Stimulated activated naive B cell treated with anti-CD40 and anti-IgM and Interleukin-4, amounts not matched to agents 10 μg/mL and 1 μg/mL and 100 μg/mL, for 72 hours (primary cell): ENCODE measurements around the gene WNT9A.

ENCODE experiments used
- ATAC-seq, 2 donors: fragments of 150-1000 bp; cut with Tn5 transposase; replicated peaks; 2 replicates each; pipeline ENCODE4 v1.10.0; 2021; ENCODE audit warnings: moderate library complexity in 1 of 2
- DNase-seq: peaks from one replicate; pipeline ENCODE4 v3.0.0; 2021
- H3K27ac Mint-ChIP-seq: one replicate; pipeline ENCODE4 v1.8.0; 2022; ENCODE audit warnings: mild to moderate bottlenecking, mixed read lengths
- H3K27me3 Mint-ChIP-seq, 2 donors: one replicate each; pipeline ENCODE4 v1.8.0; 2022; ENCODE audit warnings: mixed read lengths in 2 of 2
- H3K36me3 Mint-ChIP-seq, 2 donors: one replicate each; pipeline ENCODE4 v1.8.0; 2022; ENCODE audit warnings: mixed read lengths in 2 of 2, mild to moderate bottlenecking in 1 of 2
- H3K4me1 Mint-ChIP-seq, 2 donors: one replicate each; pipeline ENCODE4 v1.8.0; 2022; ENCODE audit warnings: mixed read lengths in 2 of 2, mild to moderate bottlenecking in 1 of 2
- H3K4me3 Mint-ChIP-seq, 2 donors: one replicate each; pipeline ENCODE4 v1.8.0; 2022; ENCODE audit warnings: mild to moderate bottlenecking in 2 of 2, mixed read lengths in 2 of 2, moderate library complexity in 1 of 2
- H3K9me3 Mint-ChIP-seq, 2 donors: one replicate each; pipeline ENCODE4 v1.8.0; 2022; ENCODE audit warnings: mixed read lengths in 2 of 2, mild to moderate bottlenecking in 1 of 2

The WNT9A gene

GRCh38 chr1:227926216-227926791, 21.4 kb downstream of the WNT9A start:
- no peaks in the 10 kb centered on the region for H3K9me3 Mint-ChIP-seq
- no peak overlapping the region for H3K4me3 Mint-ChIP-seq
- no peak overlapping the region for H3K27ac Mint-ChIP-seq
- ATAC-seq = no peak
- no peaks in the 10 kb centered on the region for H3K4me1 Mint-ChIP-seq
- DNase-seq = no peak
- no peaks in the 10 kb centered on the region for H3K36me3 Mint-ChIP-seq
- H3K27me3 Mint-ChIP-seq = peaks cover 0 to 3% of the 10 kb centered on the region in 2 donors

- DNase-seq (no peak), ATAC-seq (no peak)
- peaks cover 0 to 3% of the 10 kb centered on the region in 2 donors for H3K27me3 Mint-ChIP-seq
- H3K36me3 Mint-ChIP-seq = no peaks in the 10 kb centered on the region
- no peaks in the 10 kb centered on the region for H3K4me1 Mint-ChIP-seq
- H3K27ac Mint-ChIP-seq = no peak overlapping the region
- no peak overlapping the region for H3K4me3 Mint-ChIP-seq
- H3K9me3 Mint-ChIP-seq = no peaks in the 10 kb centered on the region
Observed at GRCh38 chr1:227925582-227926198, 22.0 kb downstream of the WNT9A start.

- peaks cover 0 to 3% of the 10 kb centered on the region in 2 donors for H3K27me3 Mint-ChIP-seq
- no peak for DNase-seq
- no peaks in the 10 kb centered on the region for H3K9me3 Mint-ChIP-seq
- H3K36me3 Mint-ChIP-seq = no peaks in the 10 kb centered on the region
- no peaks in the 10 kb centered on the region for H3K4me1 Mint-ChIP-seq
- no peak overlapping the region for H3K4me3 Mint-ChIP-seq
- ATAC-seq = no peak
- H3K27ac Mint-ChIP-seq = no peak overlapping the region
Observed at GRCh38 chr1:227924833-227925574, 22.7 kb downstream of the WNT9A start.

GRCh38 chr1:227924168-227924832, 23.4 kb downstream of the WNT9A start:
- no peaks in the 10 kb centered on the region for H3K4me1 Mint-ChIP-seq
- H3K4me3 Mint-ChIP-seq = no peak overlapping the region
- H3K9me3 Mint-ChIP-seq = no peaks in the 10 kb centered on the region
- DNase-seq (no peak), ATAC-seq (no peak)
- H3K27ac Mint-ChIP-seq = no peak overlapping the region
- peaks cover 0 to 3% of the 10 kb centered on the region in 2 donors for H3K27me3 Mint-ChIP-seq
- H3K36me3 Mint-ChIP-seq = no peaks in the 10 kb centered on the region

- Mint-ChIP-seq H3K27me3 (peaks cover 0 to 3% of the 10 kb centered on the region in 2 donors), H3K4me1 (no peaks in the 10 kb centered on the region), H3K27ac (no peak overlapping the region), H3K9me3 (no peaks in the 10 kb centered on the region), H3K4me3 (no peak overlapping the region), H3K36me3 (no peaks in the 10 kb centered on the region)
- DNase-seq (no peak), ATAC-seq (no peak)
Observed at GRCh38 chr1:227923353-227924167, 24.2 kb downstream of the WNT9A start.

GRCh38 chr1:227922501-227923352, 25.0 kb downstream of the WNT9A start:
- Mint-ChIP-seq H3K27ac (no peak overlapping the region), H3K36me3 (no peaks in the 10 kb centered on the region)

GRCh38 chr1:227921461-227922185, 26.1 kb downstream of the WNT9A start:
- H3K27ac Mint-ChIP-seq = no peak overlapping the region
- ATAC-seq = no peak
- no peak for DNase-seq
- no peaks in the 10 kb centered on the region for H3K9me3 Mint-ChIP-seq
- no peak overlapping the region for H3K4me3 Mint-ChIP-seq
- no peaks in the 10 kb centered on the region for H3K36me3 Mint-ChIP-seq
- no peaks in the 10 kb centered on the region for H3K27me3 Mint-ChIP-seq
- H3K4me1 Mint-ChIP-seq = no peaks in the 10 kb centered on the region

More at GRCh38 chr1:227922501-227923352, 25.0 kb downstream of the WNT9A start:
- no peak overlapping the region for H3K4me3 Mint-ChIP-seq
- H3K9me3 Mint-ChIP-seq = no peaks in the 10 kb centered on the region
- H3K4me1 Mint-ChIP-seq = no peaks in the 10 kb centered on the region
- ATAC-seq = no peak
- peaks cover 0 to 3% of the 10 kb centered on the region in 2 donors for H3K27me3 Mint-ChIP-seq
- no peak for DNase-seq

- ATAC-seq (no peak), DNase-seq (no peak)
- Mint-ChIP-seq H3K4me1 (no peaks in the 10 kb centered on the region), H3K36me3 (no peaks in the 10 kb centered on the region), H3K9me3 (no peaks in the 10 kb centered on the region), H3K4me3 (no peak overlapping the region), H3K27me3 (no peaks in the 10 kb centered on the region), H3K27ac (no peak overlapping the region)
Observed at GRCh38 chr1:227920896-227921295, 26.8 kb downstream of the WNT9A start.

GRCh38 chr1:227920426-227920825, 27.3 kb downstream of the WNT9A start:
- H3K9me3 Mint-ChIP-seq = no peaks in the 10 kb centered on the region
- H3K4me3 Mint-ChIP-seq = no peak overlapping the region
- no peak overlapping the region for H3K27ac Mint-ChIP-seq
- no peaks in the 10 kb centered on the region for H3K36me3 Mint-ChIP-seq
- no peaks in the 10 kb centered on the region for H3K4me1 Mint-ChIP-seq
- H3K27me3 Mint-ChIP-seq = no peaks in the 10 kb centered on the region
- ATAC-seq (no peak), DNase-seq (no peak)

- H3K27ac Mint-ChIP-seq = no peak overlapping the region
- H3K4me1 Mint-ChIP-seq = no peaks in the 10 kb centered on the region
- ATAC-seq (no peak), DNase-seq (no peak)
- H3K9me3 Mint-ChIP-seq = no peaks in the 10 kb centered on the region
- no peaks in the 10 kb centered on the region for H3K27me3 Mint-ChIP-seq
- H3K36me3 Mint-ChIP-seq = no peaks in the 10 kb centered on the region
- H3K4me3 Mint-ChIP-seq = no peak overlapping the region
Observed at GRCh38 chr1:227919906-227920305, 27.8 kb downstream of the WNT9A start.

GRCh38 chr1:227918736-227919135, 29.0 kb downstream of the WNT9A start:
- H3K9me3 Mint-ChIP-seq = no peaks in the 10 kb centered on the region
- H3K4me1 Mint-ChIP-seq = no peaks in the 10 kb centered on the region
- no peak overlapping the region for H3K4me3 Mint-ChIP-seq
- H3K36me3 Mint-ChIP-seq = no peaks in the 10 kb centered on the region
- DNase-seq (no peak), ATAC-seq (no peak)
- H3K27me3 Mint-ChIP-seq = no peaks in the 10 kb centered on the region
- H3K27ac Mint-ChIP-seq = no peak overlapping the region

- no peaks in the 10 kb centered on the region for H3K27me3 Mint-ChIP-seq
Observed at GRCh38 chr1:227918083-227918700, 29.5 kb downstream of the WNT9A start.

More at GRCh38 chr1:227918083-227918700, 29.5 kb downstream of the WNT9A start:
- no peaks in the 10 kb centered on the region for H3K9me3 Mint-ChIP-seq
- H3K4me1 Mint-ChIP-seq = no peaks in the 10 kb centered on the region
- no peaks in the 10 kb centered on the region for H3K36me3 Mint-ChIP-seq
- DNase-seq = no peak
- H3K27ac Mint-ChIP-seq = no peak overlapping the region
- no peak overlapping the region for H3K4me3 Mint-ChIP-seq
- no peak for ATAC-seq
